NCI-H2196 (cell line): ENCODE measurements around the gene RABGAP1L.
"Not testable (repeated sequence)": the region's sequence is repeated elsewhere in the genome, so short reads cannot be mapped to it uniquely, and the experiment has no call there.

ENCODE experiments used
- DNase-seq: peaks from one replicate; lab custom pipeline; 2025; ENCODE audit not compliant: unreplicated experiment; lab: John Stamatoyannopoulos, UW

Gene RABGAP1L

DNA sequence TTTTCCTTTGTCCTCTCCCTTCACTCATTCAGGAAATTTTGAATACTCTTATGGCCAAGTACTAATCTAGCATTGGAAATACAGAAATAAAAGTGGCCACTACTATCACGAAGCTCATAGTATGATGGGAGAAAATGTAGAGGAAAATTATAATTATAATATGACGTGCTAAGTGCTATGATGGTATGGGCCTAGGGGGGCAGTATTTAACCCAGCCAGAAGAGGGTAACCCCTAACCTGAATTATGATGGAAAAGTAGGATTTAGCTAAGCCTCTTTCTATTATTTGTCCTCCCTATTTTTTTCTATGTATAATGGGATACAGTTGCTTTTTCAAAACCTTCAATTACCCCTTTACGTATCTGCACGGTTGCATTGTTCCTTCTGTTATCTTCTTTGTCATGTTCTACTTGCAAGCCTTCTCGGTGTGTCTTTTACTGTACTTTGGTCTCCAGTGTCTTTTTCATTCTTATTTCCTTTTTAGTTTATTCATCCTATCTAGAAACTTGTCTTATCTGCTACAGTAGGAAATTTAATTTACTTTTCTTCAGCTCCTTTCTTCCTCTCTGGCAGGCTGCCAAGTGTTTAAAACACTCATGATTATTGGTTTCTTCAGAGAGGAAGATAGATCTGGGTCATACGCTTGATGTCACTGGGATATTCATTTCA lies 199.6 kb downstream of the RABGAP1L start:
- DNase-seq: peak; percentile 40

DNA sequence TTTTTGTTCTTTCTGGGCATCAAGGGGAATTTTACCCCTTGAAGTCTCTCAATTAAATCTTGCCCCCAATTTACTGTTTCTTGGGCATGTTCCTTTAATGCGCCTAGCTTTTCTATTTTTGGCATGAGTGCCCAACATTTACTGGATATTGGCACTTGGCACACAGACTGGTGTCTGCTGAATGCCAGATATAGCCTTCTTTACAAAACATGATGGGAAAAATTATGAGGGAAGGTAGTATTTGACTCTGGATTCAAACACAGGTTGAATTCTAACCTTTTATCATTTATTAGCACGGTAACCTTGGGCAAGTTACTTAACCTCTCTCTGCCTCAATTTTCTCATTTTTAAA lies 200.1 kb downstream of the RABGAP1L start:
- no peak for DNase-seq

GRCh38 chr1:174364996-174365736 lies 205.8 kb downstream of the RABGAP1L start:
- no peak for DNase-seq

GRCh38 chr1:174366946-174367345 lies 207.6 kb downstream of the RABGAP1L start:
- no peak for DNase-seq

- DNase-seq: no peak
These were observed 208.6 kb downstream of the RABGAP1L start for GRCh38 chr1:174367892-174368291.

GRCh38 chr1:174376030-174376429 lies 216.7 kb downstream of the RABGAP1L start:
- DNase-seq: no peak

DNA sequence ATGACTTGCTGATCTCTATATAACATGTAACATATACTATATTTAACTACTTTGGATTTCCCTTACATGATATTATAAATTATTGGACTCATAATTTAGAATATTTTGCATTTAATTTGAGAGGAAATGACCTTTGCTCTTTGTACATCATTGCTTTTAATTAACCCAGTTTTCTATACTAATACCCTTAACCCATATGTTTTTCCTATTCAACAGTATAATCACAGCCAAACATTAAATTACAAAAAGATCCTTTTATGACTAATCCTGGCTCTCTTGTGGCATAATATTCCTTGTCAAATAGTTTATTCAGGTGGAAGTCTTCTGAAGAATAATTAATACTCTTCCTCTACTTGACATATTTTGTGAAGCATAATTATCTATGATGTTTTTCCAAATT lies 232.4 kb downstream of the RABGAP1L start:
- DNase-seq: no peak

DNA sequence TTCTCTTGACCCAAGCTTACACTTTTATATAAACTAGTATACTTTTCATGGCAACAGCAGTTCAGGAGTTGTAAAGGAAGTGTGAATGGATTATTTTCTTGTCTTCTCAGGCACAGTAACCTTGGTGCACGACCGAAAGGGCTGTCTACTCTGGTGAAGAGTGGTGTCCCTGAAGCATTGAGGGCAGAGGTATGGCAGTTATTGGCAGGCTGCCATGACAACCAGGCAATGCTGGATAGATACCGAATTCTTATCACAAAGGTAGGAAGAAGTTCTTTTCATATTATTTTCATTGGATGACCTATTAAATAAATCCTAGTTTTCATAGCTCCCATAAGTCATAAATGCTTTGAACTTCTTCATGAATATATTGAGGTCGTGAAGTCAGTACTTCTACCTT lies 234.6 kb downstream of the RABGAP1L start:
- no peak for DNase-seq

DNA sequence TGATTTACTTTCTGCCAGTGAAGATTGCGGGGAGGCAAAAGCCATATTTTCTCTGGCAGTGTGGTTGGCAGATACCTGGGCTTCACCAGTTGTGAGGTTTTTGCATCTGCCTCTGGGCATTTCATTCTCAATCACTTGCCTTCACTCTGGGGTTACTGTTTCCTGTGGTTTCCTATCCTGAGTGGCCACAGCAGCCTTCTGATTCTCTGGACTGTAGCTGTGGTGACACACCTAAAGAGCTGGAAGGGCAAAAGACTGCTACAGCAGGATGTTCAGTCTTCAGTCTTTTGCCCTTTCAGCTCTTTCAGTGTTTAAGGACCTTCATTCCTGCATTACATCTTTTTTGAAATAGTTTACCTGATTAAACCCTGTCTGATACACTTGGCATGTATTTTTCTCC lies 237.9 kb downstream of the RABGAP1L start:
- no peak for DNase-seq

DNA sequence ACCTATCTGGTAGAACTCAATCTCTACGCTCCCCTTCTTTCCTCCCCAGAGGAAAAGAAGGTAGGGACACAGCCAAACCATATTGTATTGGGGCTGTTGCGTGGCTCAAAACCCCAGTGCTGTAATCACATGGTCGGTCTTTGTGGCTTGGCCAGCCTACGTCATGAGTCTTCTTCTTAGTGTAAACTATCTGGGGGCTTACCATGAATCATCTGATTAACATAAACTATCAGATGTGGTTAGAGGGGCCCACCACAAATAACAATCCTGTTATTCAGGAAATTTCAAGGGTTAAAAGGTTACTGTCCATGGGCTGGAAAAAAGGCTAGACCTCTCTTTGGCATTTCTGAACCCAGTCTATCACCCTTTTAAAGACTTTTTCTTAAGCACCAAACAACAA lies 238.9 kb downstream of the RABGAP1L start:
- no peak for DNase-seq

- no peak for DNase-seq
These were observed 239.9 kb downstream of the RABGAP1L start for GRCh38 chr1:174399211-174399610.

GRCh38 chr1:174401075-174401474 lies 241.8 kb downstream of the RABGAP1L start:
- DNase-seq: no peak

- DNase-seq: no peak
These were observed 245.9 kb downstream of the RABGAP1L start for GRCh38 chr1:174405219-174405618.

GRCh38 chr1:174406421-174406820 lies 247.1 kb downstream of the RABGAP1L start:
- DNase-seq: no peak

GRCh38 chr1:174407665-174408064 lies 248.3 kb downstream of the RABGAP1L start:
- no peak for DNase-seq

DNA sequence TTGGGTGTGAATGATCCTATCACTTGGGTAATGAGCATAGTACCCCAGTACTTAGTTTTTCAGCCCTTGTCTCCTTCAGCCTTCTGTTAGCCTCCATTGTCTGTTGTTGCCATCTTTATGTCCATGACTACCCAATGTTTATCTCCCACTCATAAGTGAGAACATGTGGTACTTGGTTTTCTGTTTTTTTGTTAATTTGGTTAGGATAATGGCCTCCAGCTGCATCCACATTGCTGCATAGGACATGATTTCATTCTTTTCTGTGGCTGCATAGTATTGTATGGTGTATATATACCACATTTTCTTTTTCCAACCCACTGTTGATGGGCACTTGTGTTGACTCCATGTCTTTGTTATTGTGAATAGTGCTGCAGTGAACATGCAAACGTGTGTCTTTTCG lies 248.8 kb downstream of the RABGAP1L start:
- no peak for DNase-seq

DNA sequence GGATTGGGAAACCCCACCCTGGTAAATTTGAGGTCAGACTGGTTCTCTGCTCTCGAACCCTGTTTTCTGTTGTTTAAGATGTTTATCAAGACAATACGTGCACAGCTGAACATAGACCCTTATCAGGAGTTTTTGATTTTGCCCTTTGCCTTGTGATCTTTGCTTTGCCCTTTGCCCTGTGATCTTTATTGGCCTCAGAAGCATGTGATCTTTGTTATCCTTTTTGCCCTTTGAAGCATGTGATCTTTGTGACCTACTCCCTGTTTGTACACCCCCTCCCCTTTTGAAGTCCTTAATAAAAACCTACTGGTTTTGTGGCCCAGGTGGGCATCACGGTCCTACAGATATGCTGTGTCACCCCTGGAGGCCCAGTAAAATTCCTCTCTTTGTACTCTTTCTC lies 250.5 kb downstream of the RABGAP1L start:
- DNase-seq: not testable (repeated sequence)

GRCh38 chr1:174413632-174414031 lies 254.3 kb downstream of the RABGAP1L start:
- DNase-seq: no peak

DNA sequence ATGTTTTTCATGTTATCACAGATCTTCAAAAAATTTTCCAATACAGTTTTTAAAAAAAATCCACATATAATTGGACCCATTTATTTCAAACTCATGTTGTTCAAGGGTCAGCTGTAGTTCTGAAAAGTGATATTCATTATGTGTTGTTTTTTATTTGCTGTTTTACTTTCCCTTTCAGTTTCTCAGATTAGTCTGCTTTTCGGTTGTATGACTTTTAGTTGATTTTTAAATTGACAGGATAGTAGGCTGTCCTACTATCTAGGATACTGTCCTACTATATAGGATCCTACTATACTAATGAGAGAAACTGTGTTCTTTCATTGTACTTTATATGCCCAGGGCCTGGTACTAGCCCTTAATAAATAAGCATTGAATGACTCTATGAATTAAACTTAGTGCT lies 254.9 kb downstream of the RABGAP1L start:
- DNase-seq: no peak

- DNase-seq: no peak
These were observed 256.2 kb downstream of the RABGAP1L start for GRCh38 chr1:174415506-174415905.

DNA sequence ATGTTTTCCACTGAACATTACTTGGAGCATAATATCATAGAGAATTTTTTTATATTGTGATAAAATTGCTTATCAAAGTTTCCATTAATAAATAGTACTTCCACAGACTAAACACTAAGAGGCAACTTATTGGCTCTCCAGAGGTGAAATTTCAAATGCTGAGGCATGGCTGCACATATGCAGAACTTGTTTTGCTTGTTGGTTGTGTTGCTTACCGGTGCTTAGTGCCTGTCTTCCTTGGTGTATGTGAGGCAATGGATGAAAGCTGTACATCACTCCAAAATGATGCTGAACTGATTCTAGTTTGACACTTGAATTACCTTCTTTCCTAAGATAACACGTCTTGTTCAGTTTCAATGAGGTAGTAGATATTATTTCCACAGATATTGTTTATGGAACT lies 258.6 kb downstream of the RABGAP1L start:
- no peak for DNase-seq

- no peak for DNase-seq
These were observed 265.8 kb downstream of the RABGAP1L start for GRCh38 chr1:174425121-174425520.

- no peak for DNase-seq
These were observed 266.8 kb downstream of the RABGAP1L start for GRCh38 chr1:174426153-174426552.
